GM19043 (cell line): ENCODE data around the gene METTL15.
"Not testable (repeated sequence)": the region's sequence is repeated elsewhere in the genome, so short reads cannot be mapped to it uniquely, and the experiment has no call there.

Experiments
- ATAC-seq: cut with Tn5 transposase; IDR thresholded peaks from one replicate; pipeline ENCODE4 v1.9.1; 2021; ENCODE audit warnings: low read depth; ENCODE audit not compliant: unreplicated experiment

The METTL15 gene, protein sequence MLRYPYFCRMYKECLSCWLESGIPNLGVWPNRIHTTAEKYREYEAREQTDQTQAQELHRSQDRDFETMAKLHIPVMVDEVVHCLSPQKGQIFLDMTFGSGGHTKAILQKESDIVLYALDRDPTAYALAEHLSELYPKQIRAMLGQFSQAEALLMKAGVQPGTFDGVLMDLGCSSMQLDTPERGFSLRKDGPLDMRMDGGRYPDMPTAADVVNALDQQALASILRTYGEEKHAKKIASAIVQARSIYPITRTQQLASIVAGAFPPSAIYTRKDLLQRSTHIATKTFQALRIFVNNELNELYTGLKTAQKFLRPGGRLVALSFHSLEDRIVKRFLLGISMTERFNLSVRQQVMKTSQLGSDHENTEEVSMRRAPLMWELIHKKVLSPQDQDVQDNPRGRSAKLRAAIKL

DNA sequence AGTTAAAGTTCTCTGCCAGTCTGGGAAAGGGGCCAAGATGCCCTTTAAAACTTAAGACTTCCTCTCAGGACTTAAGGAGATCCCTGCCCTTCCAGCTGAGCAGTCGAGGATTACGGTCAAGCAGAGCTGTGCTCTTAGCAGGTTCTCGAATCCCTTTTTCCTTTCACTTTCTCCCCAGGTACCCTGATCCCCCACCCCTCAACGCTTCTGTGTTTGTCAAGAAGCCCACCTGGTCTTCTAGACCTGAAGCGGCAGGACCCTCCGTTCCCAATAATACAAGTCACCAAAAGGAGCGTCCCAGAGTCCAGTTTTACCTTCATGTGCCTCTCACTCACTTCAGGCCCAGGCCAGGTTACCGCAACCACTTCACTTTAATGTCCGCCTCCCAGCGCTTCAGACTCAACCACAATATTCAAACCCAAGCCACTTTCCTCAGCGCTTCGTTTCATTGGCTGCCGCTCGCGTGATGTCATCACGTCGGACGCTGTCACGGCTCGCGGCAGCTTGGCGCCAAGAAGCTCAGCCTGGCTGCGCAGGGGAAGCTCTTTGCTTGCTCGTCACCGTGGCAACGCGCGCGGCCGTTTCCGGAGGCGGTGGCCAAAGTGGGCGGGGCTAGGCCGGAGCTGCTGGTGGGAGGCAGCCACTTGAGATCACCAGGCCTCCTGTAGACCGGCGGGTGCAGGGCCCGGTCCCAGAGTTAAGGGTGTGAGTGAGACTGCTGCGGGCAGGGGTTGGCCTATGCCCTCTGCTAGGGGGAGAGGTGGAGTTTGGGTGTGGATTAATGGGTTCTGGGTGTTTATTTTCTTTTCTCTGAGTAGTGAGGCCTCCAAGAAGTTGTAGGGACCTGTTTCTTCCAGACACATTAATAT, at the start of gene METTL15, which contains the start of gene KIF18A:
TSS of gene METTL15 (plus strand) at position 639 of the 869 bp plus-strand sequence. CDS start 4,947 bp downstream, outside the sequence.
TSS of gene KIF18A (minus strand) at position 407 of the 869 bp plus-strand sequence. CDS start 10,209 bp downstream, outside the sequence.
- ATAC-seq, result peak; percentile 90

DNA sequence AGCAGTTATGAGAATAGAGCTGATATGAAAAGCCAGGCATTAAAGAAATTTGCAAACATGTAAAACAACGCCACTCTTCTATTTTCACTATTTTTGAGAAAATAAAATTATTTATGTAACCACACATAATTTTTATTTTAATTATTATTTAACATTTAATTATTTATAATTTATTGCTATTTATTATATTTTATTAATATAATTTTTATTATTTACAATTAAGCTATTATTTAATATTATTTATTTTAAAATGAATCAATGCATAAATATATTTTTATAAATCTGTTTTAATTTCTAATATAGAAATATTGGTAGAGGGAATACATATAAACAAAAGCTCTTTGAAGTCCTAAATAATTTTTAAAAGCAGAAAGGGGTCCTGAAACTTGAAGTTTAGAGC, 36.9 kb upstream of the METTL15 start:
- no peak for ATAC-seq

- no peak for ATAC-seq
Measured at GRCh38 chr11:28072321-28072720, 35.9 kb upstream of the METTL15 start.

GRCh38 chr11:28077521-28077920, 30.7 kb upstream of the METTL15 start:
- no peak for ATAC-seq

DNA sequence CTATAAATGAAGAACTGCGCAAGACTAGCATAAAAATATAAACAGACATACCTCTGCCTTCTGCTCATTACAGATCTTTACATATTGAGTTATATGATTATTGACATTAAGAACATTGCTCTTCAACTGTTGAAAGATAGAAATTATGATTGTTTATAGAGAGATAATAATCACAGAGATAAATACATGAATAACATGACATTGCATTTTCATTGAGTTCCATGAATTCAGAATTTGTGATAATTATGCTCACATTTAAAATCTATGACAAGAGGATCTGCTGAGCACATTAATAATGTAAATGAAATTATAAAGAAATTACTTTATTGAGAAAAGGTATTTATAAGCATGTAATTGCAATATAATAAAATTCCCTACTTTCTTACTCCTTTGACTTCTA, 25.1 kb upstream of the METTL15 start:
- ATAC-seq, result no peak

DNA sequence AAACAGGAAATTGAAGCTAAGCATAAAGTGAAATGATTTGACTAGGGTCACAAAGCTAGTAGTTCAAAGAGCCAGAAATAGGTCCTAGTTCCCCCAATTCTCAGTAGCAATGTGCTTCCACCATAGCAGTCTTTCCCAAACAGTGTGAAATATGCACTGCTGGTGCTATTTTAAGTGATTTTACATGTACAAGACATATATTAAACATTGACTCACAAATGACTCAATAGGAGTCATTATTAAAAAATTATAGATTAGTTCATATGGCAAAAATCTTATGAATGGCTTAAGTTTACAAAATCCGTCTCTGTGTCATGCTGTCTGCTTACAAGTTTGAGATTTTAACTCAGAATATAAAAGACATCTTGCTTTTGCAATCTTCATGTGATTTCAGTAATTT, 21.6 kb upstream of the METTL15 start:
- no peak for ATAC-seq

GRCh38 chr11:28087192-28087591, 21.0 kb upstream of the METTL15 start:
- not testable (repeated sequence) for ATAC-seq

DNA sequence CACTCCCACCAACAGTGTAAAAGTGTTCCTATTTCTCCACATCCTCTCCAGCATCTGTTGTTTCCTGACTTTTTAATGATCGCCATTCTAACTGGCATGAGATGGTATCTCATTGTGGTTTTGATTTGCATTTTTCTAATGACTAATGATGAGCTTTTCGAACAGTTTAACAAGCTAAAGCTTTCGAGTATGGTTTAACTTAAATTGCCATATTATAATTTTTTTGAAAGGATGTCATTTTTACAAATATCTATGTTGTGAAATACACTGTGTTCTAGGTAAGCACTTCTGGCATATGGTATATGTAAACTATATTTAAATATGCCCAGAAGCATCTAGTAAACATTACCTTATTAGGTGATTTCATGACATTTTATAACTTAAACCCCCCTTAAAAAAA, 20.5 kb upstream of the METTL15 start:
- not testable (repeated sequence) for ATAC-seq

- ATAC-seq, result no peak
Measured at GRCh38 chr11:28089378-28089777, 18.8 kb upstream of the METTL15 start.

- no peak for ATAC-seq
Measured at GRCh38 chr11:28090052-28090749, 18.0 kb upstream of the METTL15 start.

- ATAC-seq, result no peak
Measured at GRCh38 chr11:28092786-28093185, 15.4 kb upstream of the METTL15 start.

- ATAC-seq, result no peak
Measured at GRCh38 chr11:28098257-28098656, 9.9 kb upstream of the METTL15 start.

DNA sequence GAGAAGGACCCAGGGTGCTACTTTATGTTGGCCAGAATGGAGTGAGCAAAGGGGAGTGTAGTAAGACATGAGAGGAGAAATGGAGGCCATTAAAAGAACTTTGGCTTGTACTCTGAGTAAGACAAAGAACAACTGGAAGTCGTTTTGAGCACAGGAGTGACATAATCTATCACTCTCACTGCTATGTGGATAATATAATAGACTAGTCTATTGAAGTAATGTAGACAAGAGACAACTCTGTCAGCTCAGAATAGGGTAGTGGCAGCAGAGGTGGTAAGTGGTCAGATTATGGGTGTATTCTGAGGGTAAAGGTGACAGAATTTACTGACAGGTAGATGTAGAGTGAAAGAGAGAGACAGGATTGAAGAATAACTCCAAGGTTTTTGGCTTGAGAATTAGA, 8.5 kb upstream of the METTL15 start:
- no peak for ATAC-seq

GRCh38 chr11:28100665-28101064, 7.5 kb upstream of the METTL15 start:
- no peak for ATAC-seq

DNA sequence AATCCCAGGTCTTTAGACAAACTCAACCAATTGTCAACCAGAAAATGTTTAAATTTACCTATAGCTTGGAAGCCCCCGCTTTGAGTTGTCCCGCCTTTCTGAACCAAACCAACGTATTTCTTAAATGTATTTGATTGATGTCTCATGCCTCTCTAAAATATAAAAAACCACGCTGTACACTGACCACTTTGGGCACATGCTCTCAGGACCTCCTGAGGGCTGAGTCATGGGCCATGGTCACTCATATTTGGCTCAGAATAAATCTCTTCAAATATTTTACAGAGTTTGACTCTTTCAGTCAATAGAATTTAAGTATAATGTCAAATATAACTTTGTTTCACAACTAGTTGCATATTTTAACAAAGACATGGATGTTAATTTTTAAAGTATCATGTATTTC, 5.9 kb upstream of the METTL15 start:
- not testable (repeated sequence) for ATAC-seq

DNA sequence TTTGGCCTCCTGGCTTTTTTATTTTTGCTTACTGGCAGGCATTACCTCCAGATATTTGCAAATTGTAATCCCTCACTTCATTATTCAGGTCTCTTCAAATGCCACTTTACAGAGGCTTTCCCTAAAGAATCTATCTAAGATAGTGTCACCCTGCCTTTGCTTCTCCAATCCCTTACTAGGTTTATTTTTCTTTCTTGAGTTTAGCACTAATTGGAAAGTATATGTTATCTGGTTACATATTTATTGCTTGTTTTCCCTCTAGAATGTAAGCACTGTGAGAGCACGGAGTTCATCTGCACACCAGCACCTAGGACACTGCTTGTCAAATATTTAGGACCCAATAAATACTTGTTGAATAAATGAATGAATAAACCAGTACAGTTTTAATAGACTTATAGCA, 3.8 kb upstream of the METTL15 start:
- ATAC-seq, result no peak

- ATAC-seq, result no peak
Measured at GRCh38 chr11:28104984-28105383, 3.2 kb upstream of the METTL15 start.

- no peak for ATAC-seq
Measured at GRCh38 chr11:28105869-28106268, 2.3 kb upstream of the METTL15 start.

DNA sequence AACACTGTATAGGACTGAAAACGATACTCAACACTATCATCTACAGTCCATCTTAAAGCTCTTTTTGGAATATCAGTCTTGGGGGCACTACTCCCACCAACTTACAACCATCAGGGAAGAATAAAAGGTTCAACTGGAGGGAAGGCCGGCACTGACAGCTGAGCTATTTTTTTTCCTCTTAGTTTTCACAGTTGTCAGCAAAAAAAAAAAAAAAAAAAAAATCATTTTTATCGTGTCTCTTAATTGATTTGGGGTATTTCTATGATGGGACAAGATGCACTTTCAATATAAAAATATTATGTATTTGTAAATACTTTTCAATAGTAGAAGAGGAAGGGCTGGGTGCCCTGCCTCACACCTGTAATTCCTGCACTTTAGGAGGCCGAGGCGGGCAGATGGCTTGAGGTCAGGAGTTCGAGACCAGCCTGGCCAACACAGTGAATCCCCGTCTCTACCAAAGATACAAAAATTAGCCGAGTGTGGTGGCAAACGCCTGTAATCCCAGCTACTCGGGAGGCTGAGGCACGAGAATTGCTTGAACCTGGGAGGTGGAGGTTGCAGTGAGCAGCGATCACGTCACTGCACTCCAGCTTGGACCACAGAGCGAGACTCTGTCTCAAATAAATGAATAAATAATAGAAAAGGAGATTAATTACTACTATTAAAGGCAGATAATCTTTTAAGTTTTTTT, 1.7 kb upstream of the METTL15 start:
- no peak for ATAC-seq

GRCh38 chr11:28107191-28107749, 918 bp upstream of the METTL15 start:
- ATAC-seq, result peak; percentile 0
